ENCODE results near the gene SCGN.

Gene SCGN

GRCh38 chr6:25652007-25652515 lies at the start of gene SCGN:
SCGN (plus strand) TSS chr6:25652215; CDS start chr6:25652404, 189 bp downstream.
- DNase-seq (ENCODE audit: low read depth in 2 of 2), result no peak

- DNase-seq (ENCODE audit: low read depth in 2 of 2), result no peak
These were observed 49.4 kb upstream of the SCGN start for GRCh38 chr6:25602674-25602982.

GRCh38 chr6:25603251-25603650 lies 48.8 kb upstream of the SCGN start:
- DNase-seq (ENCODE audit: low read depth in 2 of 2), result no peak

GRCh38 chr6:25606151-25606550 lies 45.9 kb upstream of the SCGN start:
- DNase-seq (ENCODE audit: low read depth in 2 of 2), result no peak

- DNase-seq (ENCODE audit: low read depth in 2 of 2), result no peak
These were observed 43.3 kb upstream of the SCGN start for GRCh38 chr6:25608558-25609174.

GRCh38 chr6:25612666-25613065 lies 39.3 kb upstream of the SCGN start:
- no peak for DNase-seq (ENCODE audit: low read depth in 2 of 2)

GRCh38 chr6:25613415-25613814 lies 38.6 kb upstream of the SCGN start:
- DNase-seq (ENCODE audit: low read depth in 2 of 2), result no peak

GRCh38 chr6:25614052-25614451 lies 38.0 kb upstream of the SCGN start:
- DNase-seq (ENCODE audit: low read depth in 2 of 2), result no peak

GRCh38 chr6:25615471-25615870 lies 36.5 kb upstream of the SCGN start:
- DNase-seq (ENCODE audit: low read depth in 2 of 2), result no peak

GRCh38 chr6:25617997-25618396 lies 34.0 kb upstream of the SCGN start:
- no peak for DNase-seq (ENCODE audit: low read depth in 2 of 2)

- no peak for DNase-seq (ENCODE audit: low read depth in 2 of 2)
These were observed 32.8 kb upstream of the SCGN start for GRCh38 chr6:25619217-25619616.

GRCh38 chr6:25620391-25620790 lies 31.6 kb upstream of the SCGN start:
- no peak for DNase-seq (ENCODE audit: low read depth in 2 of 2)

GRCh38 chr6:25623065-25623464 lies 28.9 kb upstream of the SCGN start:
- DNase-seq (ENCODE audit: low read depth in 2 of 2), result no peak

- DNase-seq (ENCODE audit: low read depth in 2 of 2), result no peak
These were observed 28.1 kb upstream of the SCGN start for GRCh38 chr6:25623879-25624278.

- no peak for DNase-seq (ENCODE audit: low read depth in 2 of 2)
These were observed 25.0 kb upstream of the SCGN start for GRCh38 chr6:25627001-25627400.

GRCh38 chr6:25628471-25629197 lies 23.4 kb upstream of the SCGN start:
- DNase-seq (ENCODE audit: low read depth in 2 of 2), result no peak

- no peak for DNase-seq (ENCODE audit: low read depth in 2 of 2)
These were observed 22.8 kb upstream of the SCGN start for GRCh38 chr6:25629198-25629576.

GRCh38 chr6:25630508-25631278 lies 21.3 kb upstream of the SCGN start:
- DNase-seq (ENCODE audit: low read depth in 2 of 2), result no peak

- no peak for DNase-seq (ENCODE audit: low read depth in 2 of 2)
These were observed 16.1 kb upstream of the SCGN start for GRCh38 chr6:25635886-25636317.

GRCh38 chr6:25637211-25637610 lies 14.8 kb upstream of the SCGN start:
- DNase-seq (ENCODE audit: low read depth in 2 of 2), result no peak

- no peak for DNase-seq (ENCODE audit: low read depth in 2 of 2)
These were observed 14.0 kb upstream of the SCGN start for GRCh38 chr6:25637960-25638434.

- DNase-seq (ENCODE audit: low read depth in 2 of 2), result no peak
These were observed 12.4 kb upstream of the SCGN start for GRCh38 chr6:25639653-25640052.

- DNase-seq (ENCODE audit: low read depth in 2 of 2), result no peak
These were observed 11.6 kb upstream of the SCGN start for GRCh38 chr6:25640446-25640845.
